ENCODE measurements around the gene OPCML.

Gene OPCML

GRCh38 chr11:133271871-133272776 lies 260.2 kb downstream of the OPCML start:
- no peak for DNase-seq

GRCh38 chr11:133271206-133271605 lies 261.1 kb downstream of the OPCML start:
- no peak for DNase-seq

GRCh38 chr11:133269267-133269666 lies 263.0 kb downstream of the OPCML start:
- DNase-seq, result no peak

- DNase-seq, result no peak
Measured at GRCh38 chr11:133266986-133267385, 265.3 kb downstream of the OPCML start.

GRCh38 chr11:133265530-133266035 lies 266.7 kb downstream of the OPCML start:
- no peak for DNase-seq

DNA sequence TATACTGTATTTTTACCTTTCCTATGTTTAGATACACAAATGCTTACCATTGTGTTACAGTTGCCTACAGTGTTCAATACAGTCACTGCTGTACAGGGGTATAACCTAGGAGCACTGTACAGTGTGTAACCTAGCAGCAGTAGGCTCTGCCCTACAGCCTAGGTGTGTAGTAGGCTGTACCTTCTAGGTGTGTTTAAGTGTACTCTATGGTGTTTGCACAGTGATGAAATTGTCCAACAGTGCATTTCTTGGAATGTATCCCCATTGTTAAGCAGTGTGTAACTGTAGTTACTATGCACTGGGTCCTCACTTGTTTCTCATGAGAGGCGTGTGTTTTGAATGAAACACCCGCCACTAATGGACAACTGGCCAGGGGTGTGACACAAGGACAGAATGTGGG lies 269.0 kb downstream of the OPCML start:
- DNase-seq, result no peak

DNA sequence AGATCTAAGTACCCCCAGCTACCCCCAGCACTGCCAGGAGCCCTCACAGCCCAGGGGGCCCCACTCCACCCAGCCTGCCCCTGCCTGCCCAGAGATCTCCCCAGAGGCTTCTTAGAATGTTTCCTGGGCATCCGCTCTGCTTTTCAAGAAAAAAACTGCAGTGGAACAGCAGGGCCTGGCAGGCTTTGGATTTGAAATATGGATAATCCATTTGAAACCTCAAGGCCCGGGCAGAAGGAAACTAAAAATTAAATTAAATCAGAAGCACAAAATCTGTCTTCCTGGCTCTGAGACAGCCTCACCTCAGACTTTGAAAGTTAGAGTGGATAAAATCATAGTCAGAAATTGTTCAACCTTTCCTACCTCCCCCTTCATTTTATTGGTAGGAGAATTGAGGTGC lies 273.6 kb downstream of the OPCML start:
- DNase-seq, result no peak

- DNase-seq, result no peak
Measured at GRCh38 chr11:133254601-133255000, 277.7 kb downstream of the OPCML start.

DNA sequence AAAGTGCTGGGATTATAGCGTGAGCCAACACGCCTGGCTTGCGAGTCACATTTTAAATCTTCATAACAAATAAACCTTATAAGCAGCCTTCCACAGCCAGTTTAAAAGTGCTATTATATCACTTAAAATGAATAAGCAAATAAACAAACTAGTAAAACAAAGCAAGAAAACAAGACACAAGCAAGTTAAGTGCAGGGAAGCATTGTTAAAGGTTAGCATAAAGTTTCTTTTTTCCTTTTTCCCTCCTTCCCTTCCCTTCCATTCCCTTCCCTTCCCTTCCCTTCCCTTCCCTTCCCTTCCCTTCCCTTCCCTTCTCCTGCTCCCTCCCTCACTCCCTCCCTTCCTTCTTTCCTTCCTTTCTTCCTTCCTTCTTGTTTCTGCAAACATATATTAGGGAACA lies 278.7 kb downstream of the OPCML start:
- DNase-seq, result no peak

DNA sequence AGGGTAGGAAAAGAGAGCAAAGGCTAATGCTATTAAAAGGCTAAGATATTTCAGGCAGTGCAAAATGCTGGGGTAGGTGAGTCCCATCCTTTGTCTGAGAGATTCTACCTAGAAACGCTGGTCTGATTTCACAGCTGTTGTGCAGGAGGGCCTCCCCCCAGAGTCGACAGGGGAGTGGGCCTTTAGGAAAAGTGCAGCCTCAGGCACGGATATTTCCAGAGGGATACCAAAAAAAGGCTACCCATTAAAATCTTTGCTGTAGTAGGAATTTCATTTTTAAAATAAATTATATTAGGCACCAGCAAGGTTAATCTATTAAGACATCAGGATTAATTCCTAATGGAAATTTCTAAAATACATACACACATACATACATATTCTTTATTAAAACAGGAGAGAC lies 280.5 kb downstream of the OPCML start:
- DNase-seq, result no peak

GRCh38 chr11:133249530-133249929 lies 282.8 kb downstream of the OPCML start:
- no peak for DNase-seq

- no peak for DNase-seq
Measured at GRCh38 chr11:133249065-133249464, 283.2 kb downstream of the OPCML start.

DNA sequence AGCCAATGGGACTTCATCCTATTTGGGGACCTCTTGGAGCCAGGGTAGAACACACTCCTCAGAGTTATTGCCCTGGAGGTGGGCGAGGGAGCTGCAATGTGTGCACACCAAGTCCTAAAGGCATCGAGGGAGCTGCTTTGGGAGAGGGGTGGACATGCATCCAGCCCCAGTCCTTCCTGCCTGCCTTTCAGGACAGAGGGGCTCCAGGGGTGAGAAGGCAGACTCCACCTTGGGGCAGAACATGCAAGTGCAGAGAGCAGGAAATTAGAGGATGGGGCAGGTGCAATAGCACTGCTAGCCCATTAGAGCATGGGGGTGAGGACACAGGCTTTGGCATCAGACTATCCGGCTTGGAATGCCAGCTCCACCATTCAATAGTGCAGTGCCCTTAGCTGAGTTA lies 288.5 kb downstream of the OPCML start:
- no peak for DNase-seq

- no peak for DNase-seq
Measured at GRCh38 chr11:133240908-133241655, 291.2 kb downstream of the OPCML start.

DNA sequence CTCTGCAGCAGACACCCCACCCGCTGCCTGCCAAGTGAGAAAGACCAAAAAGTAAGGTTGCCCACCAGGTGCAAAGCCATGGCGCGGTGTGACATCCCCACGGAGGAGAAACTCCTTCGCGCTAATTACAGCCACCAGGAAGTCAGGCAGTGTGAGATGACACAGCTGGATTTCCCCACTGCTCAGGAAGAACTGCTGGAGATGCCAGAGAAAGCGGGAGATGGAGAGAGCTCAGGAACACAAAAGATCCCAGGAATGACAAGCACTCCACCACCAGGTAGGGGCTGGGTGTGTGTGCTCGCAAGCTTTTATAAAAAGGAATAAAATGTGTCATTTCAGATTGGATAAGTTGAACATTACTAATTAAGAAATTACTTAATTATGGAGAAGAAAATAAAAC lies 292.7 kb downstream of the OPCML start:
- DNase-seq, result no peak

DNA sequence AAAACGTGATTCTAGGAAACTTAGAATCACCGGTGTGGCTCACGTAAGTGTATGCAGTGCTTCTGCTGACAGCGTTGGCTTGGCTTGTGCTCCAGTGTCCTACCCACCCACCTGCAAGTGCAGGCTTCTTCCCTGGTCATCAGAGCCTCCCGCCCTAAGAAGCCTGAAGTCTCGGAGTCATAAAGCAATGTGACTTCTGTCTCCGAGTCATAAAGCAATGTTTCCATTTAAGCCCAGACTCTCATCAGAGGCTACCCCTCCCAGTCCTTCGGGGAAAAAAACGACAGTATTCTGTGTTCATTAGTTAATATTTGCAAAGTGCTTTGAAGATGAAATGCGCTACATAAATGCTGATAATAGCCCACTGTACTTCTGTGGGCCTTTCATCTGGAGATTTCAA lies 293.8 kb downstream of the OPCML start:
- no peak for DNase-seq

- no peak for DNase-seq
Measured at GRCh38 chr11:133238027-133238426, 294.3 kb downstream of the OPCML start.

- no peak for DNase-seq
Measured at GRCh38 chr11:133235381-133235780, 296.9 kb downstream of the OPCML start.

DNA sequence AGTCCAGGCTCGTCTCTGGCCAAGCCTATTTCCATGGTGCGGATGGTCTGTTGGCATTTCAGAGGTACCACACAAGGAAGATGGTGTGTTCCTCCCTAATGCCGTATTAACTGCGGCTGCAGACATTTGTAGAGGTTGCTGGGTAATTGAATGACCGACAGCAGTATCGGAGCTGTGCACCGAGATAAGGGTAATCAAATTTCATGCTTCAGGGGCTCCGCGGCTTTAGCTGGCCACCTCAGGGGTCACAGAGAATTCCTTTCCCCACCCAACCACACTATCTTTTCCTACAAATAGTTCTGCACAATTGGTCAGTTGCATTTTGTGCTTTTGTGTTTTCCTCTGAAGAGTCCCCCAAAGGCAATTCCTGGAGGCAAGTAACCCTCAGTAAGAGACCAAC lies 297.4 kb downstream of the OPCML start:
- no peak for DNase-seq

DNA sequence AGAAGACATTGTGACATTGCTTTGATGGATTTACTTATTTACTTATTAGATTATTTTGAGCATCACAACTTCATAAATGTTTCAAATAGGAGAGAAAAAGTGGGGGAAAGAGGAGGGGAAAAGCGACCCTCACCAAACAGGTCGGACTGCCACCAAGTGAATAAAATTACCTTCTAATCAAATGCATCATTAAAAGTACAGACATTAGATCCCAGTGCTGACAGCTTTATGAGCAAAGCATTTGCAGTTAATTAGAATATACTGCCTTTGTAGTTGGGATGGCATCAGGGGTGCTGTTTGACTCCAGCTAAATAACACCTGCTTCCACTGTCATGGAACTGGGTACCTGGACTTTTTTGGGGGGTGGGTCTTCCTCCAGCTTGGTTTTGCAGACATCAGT lies 299.6 kb downstream of the OPCML start:
- DNase-seq, result no peak

- DNase-seq, result no peak
Measured at GRCh38 chr11:133230431-133230830, 301.9 kb downstream of the OPCML start.

GRCh38 chr11:133228471-133229329 lies 303.6 kb downstream of the OPCML start:
- DNase-seq, result no peak

DNA sequence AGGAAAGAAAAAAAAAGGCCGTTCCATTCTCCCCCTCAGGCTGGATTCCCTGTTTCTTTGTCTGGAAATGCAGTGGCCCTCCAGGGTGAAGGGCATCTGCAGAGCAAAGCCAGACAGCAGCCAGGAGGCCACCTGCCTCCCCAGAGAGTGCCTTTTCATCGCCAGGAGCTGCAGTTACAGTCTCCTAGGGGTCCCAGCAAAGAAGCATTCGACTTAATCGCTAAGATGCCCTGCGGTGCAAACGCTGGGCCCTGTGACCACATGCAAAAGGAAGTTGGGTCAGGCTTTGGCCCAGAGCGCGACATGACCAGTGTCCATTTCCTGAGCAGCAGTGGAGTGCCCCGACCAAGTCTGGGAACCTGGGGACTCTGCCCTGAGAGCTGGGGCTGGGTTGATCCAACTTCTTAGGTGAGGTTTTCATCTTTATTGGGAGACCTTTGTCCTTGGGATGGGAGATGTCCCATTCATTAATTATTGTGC lies 304.6 kb downstream of the OPCML start:
- DNase-seq, result no peak

All from inflammatory macrophage treated with lipopolysaccharide for 4 hours (primary cell).